SK-N-SH (cell line): ENCODE data around the gene DR1. TPM values are rescaled to one million over a fixed set of nuclear protein-coding genes. Genes with fewer than 3 reads are reported as not detected.

Experiments
- CTCF ChIA-PET: fragments of 300-600, 350-600 bp; formaldehyde crosslinking; extraction: SDS; loops from one replicate; lab custom pipeline; 2021; lab: Yijun Ruan, JAX
- POLR2A ChIA-PET: fragments of 350-600 bp; sonication (Branson Sonifier 250); formaldehyde crosslinking; extraction: SDS; loops from one replicate; lab custom pipeline; 2020; ENCODE audit warnings: antibody characterized with exemption, inconsistent platforms; lab: Yijun Ruan, JAX
- DNase-seq: peaks from one replicate; pipeline ENCODE4 v3.0.0; 2012
- H2AFZ ChIP-seq: fragments of 200-600 bp; sonication (generic); 2 replicates; pipeline ENCODE4 v1.8.1; 2016; ENCODE audit warnings: antibody characterized with exemption, mild to moderate bottlenecking, low read depth
- H3F3A ChIP-seq: fragments of 200-600 bp; sonication (generic); replicated peaks from 2 replicates; pipeline ENCODE3; 2016; ENCODE audit warnings: antibody characterized with exemption, mild to moderate bottlenecking; ENCODE audit not compliant: insufficient read depth
- H3K27ac ChIP-seq, 2 experiments: fragments of 200-500 bp in 1 of 2; fragments of 200-600 bp in 1 of 2; sonication (Bioruptor generic) in 1 of 2; sonication (generic), shearing (Covaris generic) in 1 of 2; 2 replicates each; pipeline versions ENCODE4 v1.5.1 to v1.6.1; 2014 to 2016; ENCODE audit warnings: low read depth in 2 of 2, inconsistent platforms in 1 of 2, low read length in 1 of 2, mild to moderate bottlenecking in 1 of 2, mixed read lengths in 1 of 2
- H3K27me3 ChIP-seq: fragments of 200-600 bp; sonication (generic), shearing (Covaris generic); 2 replicates; pipeline ENCODE4 v1.6.1; 2016; ENCODE audit warnings: mixed run types; ENCODE audit not compliant: insufficient read depth
- H3K36me3 ChIP-seq, 2 experiments: fragments of 200-500 bp in 1 of 2; fragments of 200-600 bp in 1 of 2; sonication (Bioruptor generic) in 1 of 2; sonication (generic) in 1 of 2; replicated peaks in 1 of 2; 2 replicates each; pipeline versions ENCODE3 to v1.5.1; 2014 to 2016; ENCODE audit warnings: low read length in 1 of 2, mild to moderate bottlenecking in 1 of 2; ENCODE audit not compliant: insufficient read depth in 2 of 2, control insufficient read depth in 1 of 2
- H3K4me1 ChIP-seq, 2 experiments: fragments of 200-500 bp in 1 of 2; fragments of 200-600 bp in 1 of 2; sonication (Bioruptor generic) in 1 of 2; sonication (generic), shearing (Covaris generic) in 1 of 2; 2 replicates each; pipeline versions ENCODE4 v1.5.1 to v1.6.1; 2014 to 2016; ENCODE audit warnings: low read depth in 1 of 2, low read length in 1 of 2, mixed run types in 1 of 2; ENCODE audit not compliant: insufficient read depth in 2 of 2, control insufficient read depth in 1 of 2
- H3K4me2 ChIP-seq: fragments of 200-600 bp; sonication (generic), shearing (Covaris generic); 2 replicates; pipeline ENCODE4 v1.6.1; 2017; ENCODE audit warnings: mixed run types
- H3K4me3 ChIP-seq, 2 experiments: fragments of 200-500 bp in 1 of 2; fragments of 200-600 bp in 1 of 2; sonication (Bioruptor generic) in 1 of 2; sonication (generic), shearing (Covaris generic) in 1 of 2; 2 replicates each; pipeline versions ENCODE4 v1.5.1 to v1.8.1; 2014 to 2016; ENCODE audit warnings: low read depth in 2 of 2, inconsistent platforms in 1 of 2, low read length in 1 of 2, mild to moderate bottlenecking in 1 of 2, mixed read lengths in 1 of 2, moderate library complexity in 1 of 2
- H3K79me2 ChIP-seq: fragments of 200-600 bp; sonication (generic); 2 replicates; pipeline ENCODE4 v1.8.1; 2017; ENCODE audit warnings: mild to moderate bottlenecking; ENCODE audit not compliant: insufficient read depth
- H3K9ac ChIP-seq: fragments of 200-600 bp; sonication (generic); 2 replicates; pipeline ENCODE4 v1.6.1; 2017; ENCODE audit warnings: mixed run types
- H3K9me2 ChIP-seq: fragments of 200-600 bp; sonication (generic); 2 replicates; pipeline ENCODE4 v1.6.1; 2017; ENCODE audit warnings: mixed run types
- H3K9me3 ChIP-seq: fragments of 200-600 bp; sonication (generic); 2 replicates; pipeline ENCODE4 v1.6.1; 2017; ENCODE audit warnings: mixed run types, mild to moderate bottlenecking, moderate library complexity
- H4K20me1 ChIP-seq: fragments of 200-600 bp; sonication (generic); 2 replicates; pipeline ENCODE4 v1.6.1; 2017; ENCODE audit warnings: mild to moderate bottlenecking, mixed run types; ENCODE audit not compliant: insufficient read depth
- ELF1 ChIP-seq: IDR thresholded peaks from 2 replicates; pipeline ENCODE4 v1.4.0; 2012
- EP300 ChIP-seq, 2 experiments: IDR thresholded peaks; 2 replicates each; pipeline versions ENCODE4 v1.4.0 to v1.6.1; 2012; ENCODE audit warnings: borderline replicate concordance in 1 of 2, low read depth in 1 of 2, low read length in 1 of 2
- FOXM1 ChIP-seq: IDR thresholded peaks from 2 replicates; pipeline ENCODE4 v1.4.0; 2012; ENCODE audit warnings: low read depth, mild to moderate bottlenecking
- GABPA ChIP-seq: IDR thresholded peaks from 2 replicates; pipeline ENCODE4 v1.4.0; 2012; ENCODE audit warnings: low read depth, mild to moderate bottlenecking
- MEF2A ChIP-seq: IDR thresholded peaks from 2 replicates; pipeline ENCODE4 v1.4.0; 2012; ENCODE audit warnings: low read depth, borderline replicate concordance
- YY1 ChIP-seq: IDR thresholded peaks from 2 replicates; pipeline ENCODE4 v1.4.0; 2012; ENCODE audit warnings: low read depth, mild to moderate bottlenecking
- WGBS: methylation state at CpG from one replicate; pipeline ENCODE4 v1.1.6; 2017; ENCODE audit warnings: low lambda C conversion rate; 5-methylcytosine and 5-hydroxymethylcytosine counted together
- polyA plus RNA-seq, 3 experiments: library from polyadenylated mRNA; depleted of rRNA; stranded (reverse); fragments of >200 nt; gene quantifications; 2 replicates each; pipeline ENCODE4 v1.2.3, GENCODE V29; 2012
- TF ChIP-seq, protein P1 (sequence below): fragments of 200-600 bp; sonication (generic); IDR thresholded peaks from 2 replicates; pipeline ENCODE4 v1.6.1; 2017; ENCODE audit warnings: antibody characterized with exemption, mild to moderate bottlenecking, moderate library complexity
- TF ChIP-seq, protein P2 (sequence below): fragments of 150-350 bp; IDR thresholded peaks from 2 replicates; pipeline ENCODE4 v1.6.1; 2017; ENCODE audit warnings: antibody characterized with exemption, low read length, low read depth, borderline replicate concordance
- TF ChIP-seq, protein P3 (sequence below): IDR thresholded peaks from 2 replicates; pipeline ENCODE4 v1.6.1; 2012; ENCODE audit warnings: mild to moderate bottlenecking, low read depth, low read length, moderate library complexity

DR1 gene
- polyA plus RNA-seq, 1 of the 3 experiments (the other 2 are of a cell fraction) = 12.8 TPM

DNA sequence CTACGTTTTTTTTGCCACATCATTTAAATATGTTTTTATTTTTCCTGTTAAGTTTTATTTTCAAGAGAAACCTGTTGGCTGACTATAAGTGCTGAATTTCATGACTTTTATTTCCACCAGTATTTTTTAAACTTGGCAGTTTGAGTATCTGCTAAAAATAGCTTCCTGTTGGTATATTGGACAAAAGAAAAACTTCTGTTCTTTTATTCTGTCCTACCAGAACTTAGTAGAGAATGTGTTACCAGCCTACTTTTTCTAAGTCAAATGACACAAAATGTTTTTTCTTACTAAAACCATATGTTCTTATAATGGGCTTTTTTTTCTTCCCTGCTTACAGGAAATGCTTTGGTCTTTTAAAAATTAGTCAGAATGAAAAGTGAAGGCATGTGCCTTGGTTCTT, 7.6 kb downstream of the DR1 start (continued):
- TF ChIP-seq, protein P1, sequence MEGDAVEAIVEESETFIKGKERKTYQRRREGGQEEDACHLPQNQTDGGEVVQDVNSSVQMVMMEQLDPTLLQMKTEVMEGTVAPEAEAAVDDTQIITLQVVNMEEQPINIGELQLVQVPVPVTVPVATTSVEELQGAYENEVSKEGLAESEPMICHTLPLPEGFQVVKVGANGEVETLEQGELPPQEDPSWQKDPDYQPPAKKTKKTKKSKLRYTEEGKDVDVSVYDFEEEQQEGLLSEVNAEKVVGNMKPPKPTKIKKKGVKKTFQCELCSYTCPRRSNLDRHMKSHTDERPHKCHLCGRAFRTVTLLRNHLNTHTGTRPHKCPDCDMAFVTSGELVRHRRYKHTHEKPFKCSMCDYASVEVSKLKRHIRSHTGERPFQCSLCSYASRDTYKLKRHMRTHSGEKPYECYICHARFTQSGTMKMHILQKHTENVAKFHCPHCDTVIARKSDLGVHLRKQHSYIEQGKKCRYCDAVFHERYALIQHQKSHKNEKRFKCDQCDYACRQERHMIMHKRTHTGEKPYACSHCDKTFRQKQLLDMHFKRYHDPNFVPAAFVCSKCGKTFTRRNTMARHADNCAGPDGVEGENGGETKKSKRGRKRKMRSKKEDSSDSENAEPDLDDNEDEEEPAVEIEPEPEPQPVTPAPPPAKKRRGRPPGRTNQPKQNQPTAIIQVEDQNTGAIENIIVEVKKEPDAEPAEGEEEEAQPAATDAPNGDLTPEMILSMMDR = no peak

DNA sequence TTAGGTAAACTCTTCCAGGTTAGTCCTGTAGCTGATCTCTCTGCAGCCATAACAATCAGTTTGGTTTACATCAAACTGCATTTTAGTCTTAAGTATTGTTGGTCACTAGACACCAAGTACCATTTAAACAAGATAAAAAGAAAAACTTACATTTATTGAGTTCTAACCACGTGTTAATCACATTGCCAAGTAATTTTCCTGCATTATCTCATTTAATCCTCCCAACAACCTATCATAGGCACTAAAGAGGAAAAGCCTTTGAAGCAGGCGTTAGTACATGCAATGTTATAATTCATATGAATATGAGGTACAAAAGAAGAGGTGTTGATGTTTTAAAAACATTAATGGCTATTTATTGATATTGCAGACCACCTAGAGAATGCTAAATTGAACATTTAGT, 9.0 kb downstream of the DR1 start:
- Histone ChIP-seq H3K27me3 (no peaks in the 10 kb centered on the region), H2AFZ (no peak overlapping the region), H3K79me2 (peaks cover 100% of the 10 kb centered on the region), H3F3A (peaks cover 32% of the 10 kb centered on the region), H3K9me3 (no peaks in the 10 kb centered on the region), H3K4me1 (peaks cover 9 to 35% of the 10 kb centered on the region in 2 experiments), H3K36me3 (peaks cover 58 to 77% of the 10 kb centered on the region in 2 experiments), H3K27ac (no peak overlapping the region; a peak in 1 of 4 replicates), H3K9me2 (no peaks in the 10 kb centered on the region), H4K20me1 (peaks cover 13% of the 10 kb centered on the region), H3K9ac (no peak overlapping the region), H3K4me3 (no peak overlapping the region), H3K4me2 (no peak overlapping the region)
- ChIA-PET CTCF (interaction anchor here (1.5 to 2.1 kb wide), 2 partner anchors 50 to 459 kb away, joined by 3 to 6 read pairs; no protein-coding TSS in a partner anchor), POLR2A (no interaction called here)
- 47% methylated on average over 2 of the region's 2 CpGs for WGBS
- TF ChIP-seq FOXM1 (no peak), GABPA (no peak), YY1 (no peak), ELF1 (no peak), MEF2A (no peak)
- TF ChIP-seq, protein P2, sequence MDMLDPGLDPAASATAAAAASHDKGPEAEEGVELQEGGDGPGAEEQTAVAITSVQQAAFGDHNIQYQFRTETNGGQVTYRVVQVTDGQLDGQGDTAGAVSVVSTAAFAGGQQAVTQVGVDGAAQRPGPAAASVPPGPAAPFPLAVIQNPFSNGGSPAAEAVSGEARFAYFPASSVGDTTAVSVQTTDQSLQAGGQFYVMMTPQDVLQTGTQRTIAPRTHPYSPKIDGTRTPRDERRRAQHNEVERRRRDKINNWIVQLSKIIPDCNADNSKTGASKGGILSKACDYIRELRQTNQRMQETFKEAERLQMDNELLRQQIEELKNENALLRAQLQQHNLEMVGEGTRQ = no peak
- TF ChIP-seq, protein P3, sequence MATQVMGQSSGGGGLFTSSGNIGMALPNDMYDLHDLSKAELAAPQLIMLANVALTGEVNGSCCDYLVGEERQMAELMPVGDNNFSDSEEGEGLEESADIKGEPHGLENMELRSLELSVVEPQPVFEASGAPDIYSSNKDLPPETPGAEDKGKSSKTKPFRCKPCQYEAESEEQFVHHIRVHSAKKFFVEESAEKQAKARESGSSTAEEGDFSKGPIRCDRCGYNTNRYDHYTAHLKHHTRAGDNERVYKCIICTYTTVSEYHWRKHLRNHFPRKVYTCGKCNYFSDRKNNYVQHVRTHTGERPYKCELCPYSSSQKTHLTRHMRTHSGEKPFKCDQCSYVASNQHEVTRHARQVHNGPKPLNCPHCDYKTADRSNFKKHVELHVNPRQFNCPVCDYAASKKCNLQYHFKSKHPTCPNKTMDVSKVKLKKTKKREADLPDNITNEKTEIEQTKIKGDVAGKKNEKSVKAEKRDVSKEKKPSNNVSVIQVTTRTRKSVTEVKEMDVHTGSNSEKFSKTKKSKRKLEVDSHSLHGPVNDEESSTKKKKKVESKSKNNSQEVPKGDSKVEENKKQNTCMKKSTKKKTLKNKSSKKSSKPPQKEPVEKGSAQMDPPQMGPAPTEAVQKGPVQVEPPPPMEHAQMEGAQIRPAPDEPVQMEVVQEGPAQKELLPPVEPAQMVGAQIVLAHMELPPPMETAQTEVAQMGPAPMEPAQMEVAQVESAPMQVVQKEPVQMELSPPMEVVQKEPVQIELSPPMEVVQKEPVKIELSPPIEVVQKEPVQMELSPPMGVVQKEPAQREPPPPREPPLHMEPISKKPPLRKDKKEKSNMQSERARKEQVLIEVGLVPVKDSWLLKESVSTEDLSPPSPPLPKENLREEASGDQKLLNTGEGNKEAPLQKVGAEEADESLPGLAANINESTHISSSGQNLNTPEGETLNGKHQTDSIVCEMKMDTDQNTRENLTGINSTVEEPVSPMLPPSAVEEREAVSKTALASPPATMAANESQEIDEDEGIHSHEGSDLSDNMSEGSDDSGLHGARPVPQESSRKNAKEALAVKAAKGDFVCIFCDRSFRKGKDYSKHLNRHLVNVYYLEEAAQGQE = no peak
- no peak for DNase-seq

DNA sequence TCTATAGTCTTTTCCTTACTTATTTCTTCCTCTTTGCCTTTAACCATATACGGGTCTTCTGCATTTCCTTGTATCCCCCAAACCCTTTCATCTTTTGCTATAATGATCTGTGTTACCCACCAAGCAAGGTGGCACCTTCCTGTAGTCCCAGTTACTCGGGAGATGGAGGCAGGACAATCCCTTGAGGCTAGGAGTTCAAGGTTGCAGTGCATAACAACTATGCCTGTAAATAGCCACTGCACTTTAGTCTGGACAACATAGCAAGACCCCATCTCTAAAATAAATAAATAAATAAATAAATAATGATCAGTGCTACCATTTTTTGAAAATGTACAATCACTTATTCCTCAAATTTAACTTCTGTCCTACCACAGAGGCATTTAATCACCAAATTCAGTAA, 11.5 kb downstream of the DR1 start:
- POLR2A ChIA-PET = no interaction called here
- WGBS = 96% methylated on average over 2 of the region's 2 CpGs
- H3K4me1 ChIP-seq = peaks cover 3 to 26% of the 10 kb centered on the region in 2 experiments

More for the DNA sequence above, 11.5 kb downstream of the DR1 start:
- no peaks in the 10 kb centered on the region for H3K9me2 ChIP-seq
- no peak for DNase-seq
- no peak overlapping the region for H3K4me2 ChIP-seq
- no peak overlapping the region for H3K4me3 ChIP-seq
- no peaks in the 10 kb centered on the region for H3K27me3 ChIP-seq
- no peak overlapping the region for H3K27ac ChIP-seq
- CTCF ChIA-PET = interaction anchor here (0.6 kb wide), 1 partner anchor 52 kb away, joined by 3 read pairs; no protein-coding TSS in a partner anchor
- H3K9me3 ChIP-seq = no peaks in the 10 kb centered on the region
- TF ChIP-seq EP300 (IDR thresholded peaks at IDR 0.05; ENCODE audit: borderline replicate concordance in 1 of 2, low read depth in 1 of 2, low read length in 1 of 2) = no peak
- peaks cover 100% of the 10 kb centered on the region for H3K79me2 ChIP-seq
- no peak overlapping the region for H2AFZ ChIP-seq
- peaks cover 13% of the 10 kb centered on the region for H4K20me1 ChIP-seq
- no peak overlapping the region for H3K9ac ChIP-seq
- peaks cover 32% of the 10 kb centered on the region for H3F3A ChIP-seq
- peaks cover 70 to 78% of the 10 kb centered on the region in 2 experiments for H3K36me3 ChIP-seq
